ENCODE measurements around the gene TMUB2. TPM values are rescaled to one million over a fixed set of nuclear protein-coding genes. Genes with fewer than 3 reads are reported as not detected.

Gene TMUB2
- total and polyA plus RNA-seq, 2 experiments from 2014 or later = 41.6 to 45.0 TPM

GRCh38 chr17:44219616-44220212, 32.9 kb downstream of the TMUB2 start, which contains the start of gene UBTF:
Gene UBTF, minus strand, starts transcription at chr17:44219675. Its CDS starts 1,446 bp downstream, at chr17:44218229.
- H3K79me2 ChIP-seq (ENCODE audit: insufficient read depth) = peaks cover 42% of the 10 kb centered on the region
- no peaks in the 10 kb centered on the region for H3K27me3 ChIP-seq (replicated peaks; ENCODE audit: insufficient read depth)
- peak within 1 kb of the TSS; percentile 98 for H3K9ac ChIP-seq
- H3K27ac ChIP-seq = peak within 1 kb of the TSS; percentile 85
- peaks cover 18% of the 10 kb centered on the region for H3K36me3 ChIP-seq (ENCODE audit: low read depth)
- TF ChIP-seq EZH2 (IDR thresholded peaks at IDR 0.05; ENCODE audit: insufficient read depth, poor library complexity, severe bottlenecking) (no peak), EZH2phosphoT487 (IDR thresholded peaks at IDR 0.05; ENCODE audit: insufficient read depth, low read depth) (no peak)
- in situ Hi-C loops (cut with MboI) = loop anchor here (5.0 to 25.0 kb wide), 3 partner anchors 108 to 418 kb away; no protein-coding TSS in a partner anchor
- WGBS, 2 experiments (ENCODE audit: low coverage in 1 of 2, low lambda C conversion rate in 2 of 2, missing lambda C conversion rate in 2 of 2) = 1% methylated on average over 58 of the region's 76 CpGs; no CpG with 5 or more reads in 1 of the 2 experiments
- H3K4me2 ChIP-seq (ENCODE audit: unreplicated experiment) = peak within 1 kb of the TSS; percentile 85
- peak within 1 kb of the TSS; percentile 37; the same call in 1 of the 2 replicates for H2AFZ ChIP-seq
- H3K4me1 ChIP-seq (ENCODE audit: insufficient read depth) = peaks cover 27% of the 10 kb centered on the region
- no peaks in the 10 kb centered on the region for H3K9me3 ChIP-seq (ENCODE audit: low read depth)
- peaks cover 16% of the 10 kb centered on the region for H3F3A ChIP-seq (ENCODE audit: insufficient read depth)
- peak within 1 kb of the TSS; percentile 85 for H3K4me3 ChIP-seq
- DNase-seq = peak; percentile 77
- no peaks in the 10 kb centered on the region for H4K20me1 ChIP-seq (ENCODE audit: insufficient read depth)
- no peaks in the 10 kb centered on the region for H3K9me2 ChIP-seq (ENCODE audit: insufficient read depth)

- H3K4me3 ChIP-seq = peak overlapping the region; percentile 85
- H3F3A ChIP-seq (ENCODE audit: insufficient read depth) = peaks cover 12% of the 10 kb centered on the region
- peak overlapping the region; percentile 74; the same call in 1 of the 2 replicates for H2AFZ ChIP-seq
- no peaks in the 10 kb centered on the region for H3K9me2 ChIP-seq (ENCODE audit: insufficient read depth)
- peak overlapping the region; percentile 85 for H3K27ac ChIP-seq
- DNase-seq = peak; percentile 80
- no peaks in the 10 kb centered on the region for H4K20me1 ChIP-seq (ENCODE audit: insufficient read depth)
- no peaks in the 10 kb centered on the region for H3K9me3 ChIP-seq (ENCODE audit: low read depth)
- H3K79me2 ChIP-seq (ENCODE audit: insufficient read depth) = peaks cover 35% of the 10 kb centered on the region
- TF ChIP-seq EZH2 (IDR thresholded peaks at IDR 0.05; ENCODE audit: insufficient read depth, poor library complexity, severe bottlenecking) (no peak), EZH2phosphoT487 (IDR thresholded peaks at IDR 0.05; ENCODE audit: insufficient read depth, low read depth) (no peak)
- peak overlapping the region; percentile 98 for H3K9ac ChIP-seq
- H3K27me3 ChIP-seq (replicated peaks; ENCODE audit: insufficient read depth) = no peaks in the 10 kb centered on the region
- 1 to 2% methylated on average over 56 to 68 of the region's 108 CpGs for WGBS, 2 experiments (ENCODE audit: low coverage in 1 of 2, low lambda C conversion rate in 2 of 2, missing lambda C conversion rate in 2 of 2)
- peak overlapping the region; percentile 92 for H3K4me2 ChIP-seq (ENCODE audit: unreplicated experiment)
- peaks cover 10% of the 10 kb centered on the region for H3K36me3 ChIP-seq (ENCODE audit: low read depth)
- H3K4me1 ChIP-seq (ENCODE audit: insufficient read depth) = peaks cover 27% of the 10 kb centered on the region
- in situ Hi-C loops (cut with MboI) = loop anchor here (5.0 to 25.0 kb wide), 3 partner anchors 107 to 417 kb away; no protein-coding TSS in a partner anchor
These were observed 33.7 kb downstream of the TMUB2 start for GRCh38 chr17:44220213-44221083.

- H3K79me2 ChIP-seq (ENCODE audit: insufficient read depth) = peaks cover 27% of the 10 kb centered on the region
- no peaks in the 10 kb centered on the region for H4K20me1 ChIP-seq (ENCODE audit: insufficient read depth)
- peak overlapping the region; percentile 92 for H3K4me2 ChIP-seq (ENCODE audit: unreplicated experiment)
- H3K36me3 ChIP-seq (ENCODE audit: low read depth) = 0 out of 2 replicates have a peak, but pooled peaks cover 2% of the 10 kb centered on the region
- H3K4me1 ChIP-seq (ENCODE audit: insufficient read depth) = peaks cover 27% of the 10 kb centered on the region
- peaks cover 12% of the 10 kb centered on the region for H3F3A ChIP-seq (ENCODE audit: insufficient read depth)
- H2AFZ ChIP-seq = peak overlapping the region; percentile 74
- TF ChIP-seq EZH2 (IDR thresholded peaks at IDR 0.05; ENCODE audit: insufficient read depth, poor library complexity, severe bottlenecking) (no peak), EZH2phosphoT487 (IDR thresholded peaks at IDR 0.05; ENCODE audit: insufficient read depth, low read depth) (no peak)
- DNase-seq = peak; percentile 90
- no peaks in the 10 kb centered on the region for H3K9me3 ChIP-seq (ENCODE audit: low read depth)
- peak overlapping the region; percentile 85 for H3K4me3 ChIP-seq
- in situ Hi-C loops (cut with MboI) = loop anchor here (5.0 to 25.0 kb wide), 3 partner anchors 106 to 416 kb away; no protein-coding TSS in a partner anchor
- 1% methylated on average over 43 to 50 of the region's 54 CpGs for WGBS, 2 experiments (ENCODE audit: low coverage in 1 of 2, low lambda C conversion rate in 2 of 2, missing lambda C conversion rate in 2 of 2)
- H3K27me3 ChIP-seq (replicated peaks; ENCODE audit: insufficient read depth) = no peaks in the 10 kb centered on the region
- peak overlapping the region; percentile 85 for H3K27ac ChIP-seq
- no peaks in the 10 kb centered on the region for H3K9me2 ChIP-seq (ENCODE audit: insufficient read depth)
- peak overlapping the region; percentile 98 for H3K9ac ChIP-seq
These were observed 34.5 kb downstream of the TMUB2 start for GRCh38 chr17:44221084-44221861.

- peaks cover 22% of the 10 kb centered on the region for H3K79me2 ChIP-seq (ENCODE audit: insufficient read depth)
- H3K9ac ChIP-seq = peak overlapping the region; percentile 98
- H2AFZ ChIP-seq = peak overlapping the region; percentile 74
- no peaks in the 10 kb centered on the region for H3K36me3 ChIP-seq (ENCODE audit: low read depth)
- in situ Hi-C loops (cut with MboI) = loop anchor here (5.0 to 25.0 kb wide), 3 partner anchors 106 to 416 kb away; no protein-coding TSS in a partner anchor
- H3K27ac ChIP-seq = peak overlapping the region; percentile 85
- no peaks in the 10 kb centered on the region for H3K27me3 ChIP-seq (replicated peaks; ENCODE audit: insufficient read depth)
- no peaks in the 10 kb centered on the region for H3K9me2 ChIP-seq (ENCODE audit: insufficient read depth)
- no peaks in the 10 kb centered on the region for H3K9me3 ChIP-seq (ENCODE audit: low read depth)
- no peak for TF ChIP-seq EZH2phosphoT487 (IDR thresholded peaks at IDR 0.05; ENCODE audit: insufficient read depth, low read depth)
- no peak for TF ChIP-seq EZH2 (IDR thresholded peaks at IDR 0.05; ENCODE audit: insufficient read depth, poor library complexity, severe bottlenecking)
- WGBS, 2 experiments (ENCODE audit: low coverage in 1 of 2, low lambda C conversion rate in 2 of 2, missing lambda C conversion rate in 2 of 2) = 0 to 2% methylated on average over 17 of the region's 17 CpGs
- peaks cover 12% of the 10 kb centered on the region for H3F3A ChIP-seq (ENCODE audit: insufficient read depth)
- peak overlapping the region; percentile 85 for H3K4me3 ChIP-seq
- no peak for DNase-seq
- peak overlapping the region; percentile 92 for H3K4me2 ChIP-seq (ENCODE audit: unreplicated experiment)
- H4K20me1 ChIP-seq (ENCODE audit: insufficient read depth) = no peaks in the 10 kb centered on the region
- H3K4me1 ChIP-seq (ENCODE audit: insufficient read depth) = peaks cover 25% of the 10 kb centered on the region
These were observed 35.0 kb downstream of the TMUB2 start for GRCh38 chr17:44221862-44222111.
